ENCODE data around the gene CYREN.

The CYREN gene

Small RNAs within 50 kb of the gene (small RNA-seq; reads per million reads assigned to genes)
- 2.9 reads per million, percentile 43 among the genes with 10 or more reads in this experiment for gene MIR6509 (ENCODE audit: insufficient read depth)

Measured in mesendoderm (in vitro differentiated cells).